ENCODE measurements around the gene INPP4B.

- TF ChIP-seq POLR2A (IDR thresholded peaks at IDR 0.05) (no peak), POLR2AphosphoS5 (IDR thresholded peaks at IDR 0.05) (no peak), CTCF (IDR thresholded peaks at IDR 0.05) (no peak)
Observed at GRCh38 chr4:142098380-142098779, 747.7 kb downstream of the INPP4B start.
